EH (cell line): ENCODE measurements around the gene NPFFR1.

Source experiments
- DNase-seq: peaks from one replicate; pipeline ENCODE4 v3.0.0-alpha.2; 2015; ENCODE audit warnings: low read depth

NPFFR1 gene

GRCh38 chr10:70283445-70284399 lies at the start of gene NPFFR1:
NPFFR1 (minus strand) TSS chr10:70284004; CDS start chr10:70283676, 328 bp downstream.
- DNase-seq: no peak

GRCh38 chr10:70333268-70333667 lies 49.5 kb upstream of the NPFFR1 start:
- DNase-seq: no peak

GRCh38 chr10:70331486-70332268 lies 47.9 kb upstream of the NPFFR1 start:
- DNase-seq: peak; percentile 95

GRCh38 chr10:70331160-70331485 lies 47.3 kb upstream of the NPFFR1 start:
- no peak for DNase-seq

- DNase-seq: no peak
Observed at GRCh38 chr10:70330671-70331070, 46.9 kb upstream of the NPFFR1 start.

- DNase-seq: peak; percentile 53
Observed at GRCh38 chr10:70328967-70329366, 45.2 kb upstream of the NPFFR1 start.

- no peak for DNase-seq
Observed at GRCh38 chr10:70328018-70328417, 44.2 kb upstream of the NPFFR1 start.

GRCh38 chr10:70324951-70325781 lies 41.4 kb upstream of the NPFFR1 start:
- DNase-seq: no peak

GRCh38 chr10:70324339-70324861 lies 40.6 kb upstream of the NPFFR1 start:
- no peak for DNase-seq

- DNase-seq: no peak
Observed at GRCh38 chr10:70323697-70324338, 40.0 kb upstream of the NPFFR1 start.

- DNase-seq: no peak
Observed at GRCh38 chr10:70323138-70323696, 39.4 kb upstream of the NPFFR1 start.

GRCh38 chr10:70321897-70322890 lies 38.4 kb upstream of the NPFFR1 start:
- DNase-seq: no peak

GRCh38 chr10:70321233-70321632 lies 37.4 kb upstream of the NPFFR1 start:
- no peak for DNase-seq

GRCh38 chr10:70320751-70321150 lies 36.9 kb upstream of the NPFFR1 start:
- no peak for DNase-seq

- no peak for DNase-seq
Observed at GRCh38 chr10:70319824-70320223, 36.0 kb upstream of the NPFFR1 start.

GRCh38 chr10:70319183-70319582 lies 35.4 kb upstream of the NPFFR1 start:
- no peak for DNase-seq

GRCh38 chr10:70317943-70318318 lies 34.1 kb upstream of the NPFFR1 start:
- DNase-seq: no peak

- no peak for DNase-seq
Observed at GRCh38 chr10:70317272-70317942, 33.6 kb upstream of the NPFFR1 start.

GRCh38 chr10:70315815-70316214 lies 32.0 kb upstream of the NPFFR1 start:
- DNase-seq: peak; percentile 20
